ENCODE data around the gene DOCK2. TPM values are rescaled to one million over a fixed set of nuclear protein-coding genes. Genes with fewer than 3 reads are reported as not detected.
"Not testable (repeated sequence)": the region's sequence is repeated elsewhere in the genome, so short reads cannot be mapped to it uniquely, and the experiment has no call there.

The DOCK2 gene
- total RNA-seq, 1 donor from 2014 or later, result 3.3 TPM

DNA sequence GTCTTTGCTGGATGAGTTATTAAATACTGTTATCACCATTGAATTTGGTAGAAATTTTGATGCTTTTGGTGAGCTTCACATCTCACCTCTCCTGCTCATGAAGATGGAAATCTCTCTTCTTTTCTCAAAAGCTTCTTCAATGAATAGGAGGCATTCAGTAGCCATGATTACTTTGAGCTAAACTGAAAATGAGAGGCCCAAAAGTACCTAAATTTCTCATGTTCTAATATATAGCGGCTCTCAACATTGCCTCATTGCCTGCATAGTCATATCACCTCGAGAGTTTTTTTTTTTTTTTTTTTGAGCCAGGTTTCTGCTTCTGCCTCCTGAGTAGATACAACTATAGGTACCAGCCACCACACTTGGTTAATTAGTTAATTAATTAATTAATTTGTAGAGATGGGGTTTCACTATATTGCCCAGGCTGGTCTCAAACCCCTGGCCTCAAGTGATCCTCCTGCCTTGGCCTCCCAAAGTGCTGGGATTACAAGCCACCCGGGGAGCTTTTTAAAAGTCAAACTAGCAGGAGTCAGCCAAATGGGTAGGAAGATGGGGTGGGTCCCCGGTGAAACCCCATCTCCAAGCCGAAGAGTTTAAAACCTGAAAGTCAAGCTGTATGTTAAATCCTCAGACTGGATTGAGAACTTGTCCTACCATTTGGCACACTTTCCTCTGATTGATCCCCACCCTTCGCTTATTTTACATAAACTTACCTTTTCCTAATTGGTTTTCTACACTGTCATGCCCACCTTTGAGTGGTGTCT, 169.0 kb downstream of the DOCK2 start:
- no peak for DNase-seq (ENCODE audit: low spot score in 2 of 2)
- no peak for FAIRE-seq

DNA sequence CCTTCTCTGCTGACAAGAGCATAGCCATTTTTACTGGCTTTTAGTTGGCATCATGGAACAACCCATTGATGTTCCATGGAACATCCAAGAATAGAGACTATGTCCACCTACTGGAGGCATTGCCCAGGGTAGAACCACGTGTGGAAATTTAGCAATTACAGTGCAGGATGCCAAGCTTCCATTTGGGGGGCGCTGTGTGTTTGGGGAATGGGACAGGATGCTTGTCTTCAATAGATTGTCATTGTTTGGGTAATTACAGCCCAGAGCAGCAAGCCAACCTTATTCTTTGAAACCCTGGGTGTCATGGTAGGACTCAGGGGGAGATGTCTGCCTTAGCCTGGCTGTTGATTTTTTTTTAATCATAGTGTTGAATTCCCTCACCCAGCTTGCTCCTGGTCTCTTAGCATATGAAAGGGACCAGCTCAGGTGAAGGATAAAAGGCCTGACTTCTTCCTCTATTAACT, 171.1 kb downstream of the DOCK2 start:
- DNase-seq (ENCODE audit: low spot score in 2 of 2) (no peak), FAIRE-seq (no peak)

DNA sequence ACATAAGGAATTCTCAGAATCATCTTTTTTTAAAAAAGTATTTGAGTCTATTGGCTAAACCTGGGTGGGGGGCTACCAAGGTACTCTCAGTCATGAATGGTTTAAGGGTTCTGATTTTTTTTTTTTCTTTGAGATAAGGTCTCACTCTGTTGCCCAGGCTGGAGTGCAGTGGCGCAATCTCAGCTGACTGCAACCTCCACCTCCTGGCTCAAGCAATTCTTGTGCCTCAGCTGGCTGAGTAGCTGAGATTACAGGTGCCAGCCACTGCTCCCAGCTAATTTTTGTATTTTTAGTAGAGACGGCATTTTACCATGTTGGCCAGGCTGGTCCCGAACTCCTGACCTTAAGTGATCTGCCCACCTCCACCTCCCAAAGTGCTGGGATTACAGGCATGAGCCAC, 171.8 kb downstream of the DOCK2 start:
- not testable (repeated sequence) for DNase-seq (ENCODE audit: low spot score in 2 of 2); FAIRE-seq

DNA sequence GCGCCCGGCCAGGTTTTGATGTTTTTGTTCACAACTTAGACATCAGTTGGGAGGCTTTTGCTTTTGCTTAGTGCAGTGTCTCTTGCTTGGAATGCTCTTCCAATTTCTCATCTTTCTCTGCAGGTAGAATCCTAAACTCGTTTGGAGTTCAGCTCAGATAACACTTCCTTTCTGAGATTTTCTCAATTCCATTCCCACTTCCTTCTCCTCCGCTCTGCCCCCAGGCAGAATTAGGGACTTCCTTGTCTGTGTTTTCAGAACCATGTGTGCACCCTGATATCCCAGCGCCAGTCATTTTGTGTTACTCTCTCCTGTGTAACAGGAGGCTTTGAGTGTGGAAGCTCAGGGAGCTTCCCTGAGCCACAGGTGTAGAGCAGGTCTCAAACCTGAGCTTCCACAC, 172.2 kb downstream of the DOCK2 start:
- DNase-seq (ENCODE audit: low spot score in 2 of 2) (no peak), FAIRE-seq (no peak)

DNA sequence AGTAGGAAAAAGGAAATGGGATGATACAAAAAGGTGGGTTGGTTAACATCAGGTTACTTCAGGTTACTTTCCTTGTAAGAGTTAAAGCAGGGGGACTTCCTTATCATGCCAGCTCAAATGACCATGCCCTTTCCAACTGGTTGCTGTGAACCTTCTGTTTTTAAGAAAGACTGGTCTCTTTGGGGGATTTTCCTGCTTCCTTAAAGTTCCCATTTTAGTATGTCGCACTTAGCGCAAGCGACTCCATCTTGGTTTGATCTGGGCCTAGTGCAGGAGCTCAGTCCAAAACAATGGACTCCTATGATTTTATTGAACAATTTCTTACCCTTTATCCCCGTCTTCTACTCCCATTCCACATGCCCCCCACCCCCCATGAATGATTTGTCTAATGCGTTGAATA, 173.4 kb downstream of the DOCK2 start:
- DNase-seq (ENCODE audit: low spot score in 2 of 2), result no peak
- FAIRE-seq, result no peak

DNA sequence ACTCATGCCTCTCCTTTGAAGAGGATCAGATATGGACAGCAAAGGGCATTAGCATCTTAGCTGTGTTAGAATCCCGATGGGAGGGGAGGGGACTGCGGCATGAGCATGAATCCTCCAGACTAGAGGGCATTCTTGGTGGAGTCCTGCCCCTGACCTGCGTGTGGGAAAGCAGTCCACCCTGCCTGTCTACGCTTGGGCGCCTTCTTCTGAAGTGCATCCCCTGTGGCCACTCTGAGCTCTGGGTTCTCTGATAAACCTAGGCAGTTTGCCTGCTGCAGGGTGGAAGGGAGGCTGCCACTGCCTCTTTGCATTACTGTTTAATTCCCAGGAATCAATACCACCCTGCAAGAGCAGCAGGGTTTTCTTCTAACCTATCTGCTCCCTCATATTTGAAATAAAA, 173.9 kb downstream of the DOCK2 start:
- DNase-seq (ENCODE audit: low spot score in 2 of 2) (no peak), FAIRE-seq (no peak)

DNA sequence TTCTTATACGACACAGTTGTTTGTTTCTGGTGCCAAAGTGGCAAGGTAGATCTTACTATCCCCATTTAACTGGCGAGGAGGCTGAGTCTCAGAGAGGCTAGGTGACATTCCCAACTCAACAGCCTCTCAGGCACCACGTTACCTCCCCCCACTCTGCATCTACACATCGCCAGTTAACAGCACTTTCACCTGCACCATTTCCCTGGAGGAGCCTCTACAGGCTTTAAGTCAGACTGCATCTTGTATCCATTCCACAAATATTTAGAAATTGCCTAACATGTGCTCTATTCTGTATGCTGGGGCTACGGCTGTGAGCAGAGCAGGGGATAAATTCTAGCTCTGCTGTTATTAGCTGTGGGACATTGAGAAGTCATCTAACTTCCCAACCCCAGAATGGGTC, 174.6 kb downstream of the DOCK2 start:
- DNase-seq (ENCODE audit: low spot score in 2 of 2) (no peak), FAIRE-seq (no peak)

DNA sequence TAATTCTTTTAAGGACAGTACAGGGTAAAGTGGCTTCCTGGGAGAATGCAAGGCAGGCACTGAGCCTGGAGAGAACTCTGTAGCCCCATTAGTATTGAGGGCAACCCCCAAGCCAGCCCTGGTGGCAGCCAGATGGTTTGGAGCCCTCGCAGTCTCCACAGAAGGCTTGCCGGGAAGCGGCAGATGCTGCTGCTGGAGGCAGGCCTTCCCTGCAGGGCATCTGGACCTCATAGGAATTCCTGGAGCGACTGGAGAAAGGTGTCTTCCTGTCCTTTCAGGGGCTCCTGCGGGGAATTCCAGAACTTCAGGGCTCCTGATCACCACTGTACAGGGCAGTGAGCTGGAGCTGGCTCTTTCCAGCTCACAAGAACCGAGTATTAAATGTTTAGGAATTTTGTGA, 175.7 kb downstream of the DOCK2 start:
- FAIRE-seq (no peak), DNase-seq (ENCODE audit: low spot score in 2 of 2) (no peak)

DNA sequence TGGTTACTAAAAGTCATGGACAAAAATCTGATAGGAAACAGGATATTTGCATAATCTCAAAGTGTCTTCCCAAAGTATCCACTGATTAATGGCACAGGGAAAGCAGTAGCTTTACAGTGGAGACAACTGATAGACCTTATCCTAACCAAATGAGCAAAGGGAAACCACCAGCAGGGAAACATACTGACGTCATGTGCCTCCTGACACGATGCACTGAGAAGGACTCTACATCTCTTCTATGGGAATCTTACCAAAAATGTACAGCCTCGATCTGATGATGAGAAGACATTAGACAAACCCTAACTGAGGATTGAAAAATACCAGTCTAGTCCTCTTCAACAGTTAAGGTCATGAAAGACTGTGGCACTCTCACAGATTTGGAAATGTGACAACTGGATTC, 177.0 kb downstream of the DOCK2 start:
- DNase-seq (ENCODE audit: low spot score in 2 of 2) (no peak), FAIRE-seq (no peak)

DNA sequence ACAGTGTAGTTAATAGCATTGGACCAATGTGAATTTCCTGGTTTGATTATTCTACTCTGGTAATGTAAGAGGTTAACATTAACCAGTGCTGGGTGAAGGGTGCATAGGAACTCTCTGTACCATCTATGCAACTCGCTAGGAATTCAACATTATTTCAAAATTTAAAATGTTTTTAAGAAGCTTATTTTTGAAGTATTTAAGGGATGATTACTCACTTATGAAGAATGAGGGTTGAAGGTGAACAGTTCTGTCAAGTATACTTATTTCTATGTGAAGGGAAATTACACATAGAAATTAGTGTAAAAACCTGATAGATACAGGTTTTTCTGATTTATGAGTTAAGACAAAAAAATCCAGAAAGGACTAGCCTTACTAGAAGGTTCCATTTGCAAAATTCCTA, 177.4 kb downstream of the DOCK2 start:
- FAIRE-seq, result no peak
- no peak for DNase-seq (ENCODE audit: low spot score in 2 of 2)

DNA sequence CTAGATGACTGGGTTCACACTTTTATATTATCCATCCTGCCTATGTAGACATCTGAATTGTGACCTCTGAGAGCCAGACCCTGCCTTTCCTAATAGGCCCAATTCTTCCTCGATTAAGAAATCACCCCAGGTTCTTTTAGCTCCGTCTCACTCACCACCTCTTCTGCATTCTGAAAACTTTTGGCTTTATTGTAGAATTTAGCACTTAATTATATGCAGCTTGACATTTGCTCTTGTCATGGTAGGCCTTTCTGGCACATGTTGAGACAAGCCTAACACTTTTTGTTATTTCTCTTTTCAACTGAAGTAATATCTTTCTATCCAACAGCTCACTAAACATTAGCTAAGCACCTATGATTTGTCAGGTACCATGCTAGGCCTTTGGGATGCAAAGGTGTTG, 180.0 kb downstream of the DOCK2 start:
- DNase-seq (ENCODE audit: low spot score in 2 of 2) (no peak), FAIRE-seq (no peak)

DNA sequence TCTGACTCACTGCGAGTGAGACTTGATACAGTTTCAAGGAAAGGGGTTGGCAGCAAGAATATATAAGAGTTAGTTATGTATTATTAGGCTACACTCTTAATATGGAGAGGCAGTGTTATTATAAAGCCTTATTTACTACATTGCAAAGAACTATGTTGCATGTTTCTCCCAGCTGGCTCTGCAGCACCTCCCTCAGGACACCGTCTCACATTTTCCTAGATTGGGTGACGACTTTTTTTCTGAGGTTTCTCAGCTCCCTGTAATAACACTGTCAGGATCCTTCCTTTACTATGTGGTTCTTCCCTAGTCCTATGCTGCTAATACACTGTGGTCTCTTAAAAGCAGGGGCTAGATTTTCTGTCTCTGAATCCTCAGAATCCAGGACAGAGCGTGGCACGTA, 189.5 kb downstream of the DOCK2 start:
- no peak for FAIRE-seq

DNA sequence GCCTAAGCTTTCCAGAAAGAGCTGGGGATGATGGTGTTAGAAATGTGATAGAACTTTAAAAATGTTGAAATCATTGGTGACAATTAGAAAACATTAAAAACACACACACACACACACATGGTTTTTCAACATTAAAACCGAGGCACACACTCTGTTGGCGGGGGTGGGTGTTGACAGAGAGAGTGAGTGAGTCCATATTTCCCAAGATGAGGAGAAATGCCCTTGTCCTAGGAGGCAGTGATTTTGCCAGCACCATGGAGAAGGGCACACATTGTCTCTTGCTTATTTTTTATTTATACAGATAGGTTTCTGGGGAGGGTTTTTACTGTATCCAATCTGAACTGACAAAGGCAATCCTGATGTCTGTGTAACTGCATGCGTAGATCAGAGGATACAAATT, 190.7 kb downstream of the DOCK2 start:
- FAIRE-seq (no peak), DNase-seq (ENCODE audit: low spot score in 2 of 2) (no peak)

More for the DNA sequence above, 189.5 kb downstream of the DOCK2 start:
- no peak for DNase-seq (ENCODE audit: low spot score in 2 of 2)

DNA sequence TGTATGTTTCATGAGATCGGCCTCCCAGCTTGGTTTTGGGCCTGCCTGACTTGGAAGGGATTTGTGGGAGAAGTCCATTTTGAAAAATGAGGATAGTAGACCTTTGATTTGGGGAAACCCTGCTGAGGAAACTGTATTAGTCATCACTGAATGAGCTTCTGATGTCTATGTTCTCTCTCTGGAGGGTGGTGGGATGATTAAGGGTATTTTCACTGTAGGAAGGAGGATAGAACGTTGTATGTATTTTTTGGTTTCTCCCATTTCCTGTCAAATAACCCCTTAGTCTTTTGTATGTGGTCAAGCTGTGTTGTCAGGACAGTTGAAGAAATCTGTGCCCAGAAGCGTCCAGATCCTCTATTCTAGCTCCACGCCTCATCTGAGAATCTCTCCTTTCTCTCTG, 191.3 kb downstream of the DOCK2 start:
- DNase-seq (ENCODE audit: low spot score in 2 of 2), result no peak
- FAIRE-seq, result no peak

DNA sequence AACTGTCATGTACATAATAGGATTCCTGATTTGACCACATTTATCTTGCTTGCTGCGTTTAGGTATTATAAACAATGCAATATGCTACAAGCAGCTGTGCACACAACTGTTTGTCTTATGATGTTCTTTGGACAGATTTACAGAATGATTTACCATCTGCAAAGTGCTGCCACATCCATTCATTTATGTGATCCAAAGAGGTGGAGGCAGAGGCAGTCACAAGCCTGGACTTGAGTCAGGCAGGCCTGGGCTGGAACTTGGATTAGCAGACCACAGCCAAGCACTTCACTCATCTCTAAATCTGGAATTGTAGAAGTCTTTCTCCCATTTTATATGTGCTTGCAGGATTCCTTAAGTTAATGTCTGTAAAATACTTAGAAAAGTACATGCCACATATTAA, 194.3 kb downstream of the DOCK2 start:
- DNase-seq (ENCODE audit: low spot score in 2 of 2), result no peak
- FAIRE-seq, result no peak

DNA sequence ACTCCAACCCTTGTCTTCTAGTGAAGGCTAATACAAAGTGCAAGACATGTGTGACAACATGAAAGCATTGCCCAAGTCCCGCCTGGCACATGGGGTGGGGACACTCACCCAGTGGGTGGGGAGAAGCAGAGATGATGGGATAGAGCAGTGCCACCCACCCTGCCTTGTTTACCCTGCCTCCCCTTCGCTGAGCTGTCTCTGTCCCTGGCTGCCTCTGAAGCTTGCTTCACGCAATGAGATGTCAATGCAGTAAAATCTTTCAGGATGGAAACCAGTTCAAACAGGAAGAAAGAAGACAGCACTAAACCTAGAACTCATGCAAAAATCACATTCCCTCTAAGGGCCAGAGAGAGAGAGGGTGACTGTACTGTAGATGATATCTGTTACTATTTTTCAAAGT, 195.2 kb downstream of the DOCK2 start:
- FAIRE-seq, result no peak
- no peak for DNase-seq (ENCODE audit: low spot score in 2 of 2)

DNA sequence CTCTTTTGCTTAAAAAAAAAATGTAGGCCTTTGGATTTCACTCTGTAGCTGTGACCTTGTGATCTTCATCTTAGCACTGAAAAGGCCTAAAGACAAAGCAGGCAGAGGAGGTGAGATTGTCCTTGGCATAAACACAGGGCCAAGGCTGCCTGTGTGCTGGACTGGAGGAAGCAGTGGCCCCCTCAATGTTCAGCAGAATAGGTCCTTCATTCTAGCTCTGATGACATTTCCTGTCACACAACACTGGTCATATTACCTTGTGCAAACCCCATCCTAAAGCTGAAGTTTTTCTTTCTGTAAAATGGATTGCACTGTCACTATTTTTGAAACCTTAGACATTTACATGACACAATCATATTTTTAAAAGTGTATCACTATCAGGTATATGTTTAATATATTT, 195.8 kb downstream of the DOCK2 start:
- FAIRE-seq (no peak), DNase-seq (ENCODE audit: low spot score in 2 of 2) (no peak)

DNA sequence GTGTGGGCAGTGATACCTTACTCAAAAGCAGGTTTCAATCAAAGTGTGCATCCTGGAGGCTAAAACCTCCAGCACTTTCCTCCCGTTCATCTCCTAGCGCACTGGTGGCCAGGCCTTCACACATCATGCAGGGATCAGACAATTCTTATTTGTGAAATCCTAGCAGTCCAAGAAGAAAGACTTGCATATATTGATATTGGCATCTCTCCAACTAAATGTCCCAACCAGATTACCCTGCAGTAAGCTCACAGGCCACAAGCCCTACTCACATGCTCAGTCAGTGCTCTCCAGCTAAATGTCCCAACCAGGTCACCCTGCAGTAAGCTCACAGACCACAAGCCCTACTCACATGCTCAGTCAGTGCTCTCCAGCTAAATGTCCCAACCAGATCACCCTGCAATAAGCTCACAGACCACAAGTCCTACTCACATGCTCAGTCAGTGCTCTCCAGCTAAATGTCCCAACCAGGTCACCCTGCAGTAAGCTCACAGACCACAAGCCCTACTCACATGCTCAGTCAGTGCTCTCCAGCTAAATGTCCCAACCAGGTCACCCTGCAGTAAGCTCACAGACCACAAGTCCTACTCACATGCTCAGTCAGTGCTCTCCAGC, 196.7 kb downstream of the DOCK2 start:
- not testable (repeated sequence) for DNase-seq (ENCODE audit: low spot score in 2 of 2); FAIRE-seq

DNA sequence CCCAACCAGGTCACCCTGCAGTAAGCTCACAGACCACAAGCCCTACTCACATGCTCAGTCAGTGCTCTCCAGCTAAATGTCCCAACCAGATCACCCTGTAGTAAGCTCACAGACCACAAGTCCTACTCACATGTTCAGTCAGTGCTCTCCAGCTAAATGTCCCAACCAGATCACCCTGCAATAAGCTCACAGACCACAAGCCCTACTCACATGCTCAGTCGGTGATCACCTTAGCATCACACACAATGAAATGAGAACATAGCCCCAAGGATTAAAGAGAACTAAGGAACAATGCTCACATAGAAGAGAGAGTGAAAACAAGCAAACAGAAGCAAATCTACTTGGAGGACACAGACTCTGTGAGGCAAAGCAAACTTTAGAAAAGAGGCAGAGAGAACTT, 197.5 kb downstream of the DOCK2 start:
- not testable (repeated sequence) for DNase-seq (ENCODE audit: low spot score in 2 of 2); FAIRE-seq

DNA sequence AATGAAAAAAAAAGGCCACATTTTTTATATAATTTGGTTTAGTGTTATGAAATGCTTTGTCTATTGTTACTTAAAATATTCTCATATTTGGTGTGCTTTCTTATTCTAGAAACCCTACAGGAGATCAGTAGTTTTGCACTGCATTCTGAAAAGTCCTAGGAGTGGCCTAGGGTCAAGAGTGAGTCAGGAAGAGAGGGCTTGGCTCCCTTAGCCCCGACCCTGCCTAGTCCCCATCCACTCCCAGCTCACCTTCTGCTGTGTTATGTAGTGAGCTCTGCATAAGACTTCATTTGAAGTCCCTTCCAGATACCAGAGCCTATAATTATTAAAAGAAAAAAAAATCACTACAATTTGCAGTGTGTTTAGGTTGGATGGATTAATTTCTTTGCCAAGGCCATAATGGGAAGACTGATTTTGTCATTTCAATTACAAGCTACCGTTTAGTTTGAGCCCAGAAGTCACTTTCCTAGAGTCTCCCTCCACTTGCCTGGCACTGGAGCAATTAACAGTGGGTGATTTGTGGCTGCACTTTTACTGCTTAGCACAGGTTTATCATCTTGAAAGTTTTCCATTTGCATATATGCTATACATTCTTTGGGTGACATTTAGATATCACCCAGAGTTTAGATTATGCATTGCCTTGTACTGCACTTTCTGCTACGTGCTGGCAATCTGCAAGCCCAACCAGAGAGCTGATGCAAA, 199.9 kb downstream of the DOCK2 start:
- FAIRE-seq, result no peak
- no peak for DNase-seq (ENCODE audit: low spot score in 2 of 2)

DNA sequence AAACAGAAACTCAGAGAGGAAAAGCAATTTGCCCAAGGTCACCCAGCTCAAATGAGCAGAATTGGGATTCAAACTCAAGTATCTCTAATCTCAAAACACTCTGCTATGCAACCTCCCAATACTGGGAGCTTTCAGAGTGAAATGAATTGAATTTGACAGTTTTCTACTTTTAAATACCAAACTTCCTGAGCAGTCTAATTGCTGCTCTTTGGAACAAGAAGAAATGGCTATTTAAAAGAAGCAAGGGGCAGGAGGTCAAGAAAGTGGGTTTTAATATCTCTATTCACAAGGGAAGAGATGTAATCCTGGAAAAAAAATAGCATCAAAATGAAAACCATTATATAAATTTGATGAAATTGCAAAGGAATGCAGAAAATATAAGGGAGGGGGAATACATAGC, 200.6 kb downstream of the DOCK2 start:
- DNase-seq (ENCODE audit: low spot score in 2 of 2) (no peak), FAIRE-seq (no peak)

DNA sequence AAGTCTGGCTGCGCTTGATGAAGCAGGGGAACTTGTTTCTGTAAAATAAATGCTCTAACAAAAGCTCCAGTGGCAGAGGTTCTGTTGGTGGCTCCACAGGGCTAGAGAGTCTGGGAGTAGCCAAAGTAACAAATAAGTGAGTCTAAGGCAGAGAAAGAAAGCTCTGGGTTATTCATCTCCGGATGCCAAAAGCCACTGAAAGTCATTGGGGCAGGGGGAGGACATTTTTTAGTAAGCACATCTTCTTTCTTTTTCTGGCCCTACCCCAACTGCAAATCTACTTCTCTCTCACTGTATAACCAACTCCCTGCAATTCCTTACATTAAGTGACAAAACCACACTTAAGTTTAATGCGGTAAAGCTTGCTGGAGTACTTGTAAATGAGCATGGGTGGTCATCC, 201.6 kb downstream of the DOCK2 start:
- DNase-seq (ENCODE audit: low spot score in 2 of 2) (no peak), FAIRE-seq (no peak)
